NCI-H460 (cell line): ENCODE measurements around the gene ZBTB5. TPM values are rescaled to one million over a fixed set of nuclear protein-coding genes. Genes with fewer than 3 reads are reported as not detected.
"Not testable (repeated sequence)": the region's sequence is repeated elsewhere in the genome, so short reads cannot be mapped to it uniquely, and the experiment has no call there.

Experiments used
- DNase-seq: peaks from one replicate; pipeline ENCODE4 v3.0.0-alpha.2; 2016; ENCODE audit warnings: low read depth; ENCODE audit errors: extremely low read depth
- polyA plus RNA-seq: library from polyadenylated mRNA; depleted of rRNA; stranded (reverse); fragments of >200 nt; gene quantifications from 2 replicates; pipeline ENCODE4 v1.2.3, GENCODE V29; 2014; cell fraction: nucleus; rRNA removed
- total RNA-seq: library from RNA; depleted of rRNA; stranded (reverse); fragments of >200 nt; shearing (Covaris generic); gene quantifications from 2 replicates; pipeline ENCODE4 v1.2.3, GENCODE V29; 2014; rRNA removed

Gene ZBTB5
- total RNA-seq, result 8.0 and 8.7 TPM in 2 replicates
- polyA plus RNA-seq, result 14.6 and 17.9 TPM in 2 replicates

GRCh38 chr9:37465249-37466036 lies at the start of gene ZBTB5:
Gene ZBTB5 (minus strand): TSS chr9:37465450. CDS start chr9:37442551, 22,899 bp downstream.
- DNase-seq, result peak; percentile 98

GRCh38 chr9:37514999-37515398 lies 49.7 kb upstream of the ZBTB5 start:
- no peak for DNase-seq

- DNase-seq, result not testable (repeated sequence)
These were observed 49.2 kb upstream of the ZBTB5 start for GRCh38 chr9:37514415-37514814.

- DNase-seq, result no peak
These were observed 47.2 kb upstream of the ZBTB5 start for GRCh38 chr9:37512437-37512836.

- no peak for DNase-seq
These were observed 46.1 kb upstream of the ZBTB5 start for GRCh38 chr9:37511016-37512010.

- DNase-seq, result not testable (repeated sequence)
These were observed 44.8 kb upstream of the ZBTB5 start for GRCh38 chr9:37510053-37510452.

GRCh38 chr9:37509536-37509935 lies 44.3 kb upstream of the ZBTB5 start:
- DNase-seq, result no peak

GRCh38 chr9:37508834-37509206 lies 43.6 kb upstream of the ZBTB5 start:
- no peak for DNase-seq

GRCh38 chr9:37508135-37508833 lies 43.0 kb upstream of the ZBTB5 start:
- DNase-seq, result no peak

GRCh38 chr9:37507566-37508134 lies 42.4 kb upstream of the ZBTB5 start:
- no peak for DNase-seq

- no peak for DNase-seq
These were observed 39.4 kb upstream of the ZBTB5 start for GRCh38 chr9:37504605-37505004.

- no peak for DNase-seq
These were observed 38.5 kb upstream of the ZBTB5 start for GRCh38 chr9:37503736-37504135.

- DNase-seq, result no peak
These were observed 36.8 kb upstream of the ZBTB5 start for GRCh38 chr9:37501957-37502596.

- no peak for DNase-seq
These were observed 34.0 kb upstream of the ZBTB5 start for GRCh38 chr9:37499297-37499696.

GRCh38 chr9:37498457-37498856 lies 33.2 kb upstream of the ZBTB5 start:
- no peak for DNase-seq

- no peak for DNase-seq
These were observed 32.1 kb upstream of the ZBTB5 start for GRCh38 chr9:37497320-37497719.

GRCh38 chr9:37496020-37496419 lies 30.8 kb upstream of the ZBTB5 start:
- no peak for DNase-seq

- DNase-seq, result no peak
These were observed 30.3 kb upstream of the ZBTB5 start for GRCh38 chr9:37495571-37495970.

- DNase-seq, result no peak
These were observed 26.7 kb upstream of the ZBTB5 start for GRCh38 chr9:37491939-37492338.
